GM18907 (cell line): Measurements from ENCODE around the gene OR2T6.
"Not testable (repeated sequence)": the region's sequence is repeated elsewhere in the genome, so short reads cannot be mapped to it uniquely, and the experiment has no call there.

ENCODE experiments used
- ATAC-seq: cut with Tn5 transposase; IDR thresholded peaks from one replicate; pipeline ENCODE4 v1.9.1; 2021; ENCODE audit warnings: mild to moderate bottlenecking, moderate library complexity; ENCODE audit not compliant: unreplicated experiment

The OR2T6 gene, protein sequence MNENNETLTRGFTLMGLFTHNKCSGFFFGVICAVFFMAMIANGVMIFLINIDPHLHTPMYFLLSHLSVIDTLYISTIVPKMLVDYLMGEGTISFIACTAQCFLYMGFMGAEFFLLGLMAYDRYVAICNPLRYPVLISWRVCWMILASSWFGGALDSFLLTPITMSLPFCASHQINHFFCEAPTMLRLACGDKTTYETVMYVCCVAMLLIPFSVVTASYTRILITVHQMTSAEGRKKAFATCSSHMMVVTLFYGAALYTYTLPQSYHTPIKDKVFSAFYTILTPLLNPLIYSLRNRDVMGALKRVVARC

DNA sequence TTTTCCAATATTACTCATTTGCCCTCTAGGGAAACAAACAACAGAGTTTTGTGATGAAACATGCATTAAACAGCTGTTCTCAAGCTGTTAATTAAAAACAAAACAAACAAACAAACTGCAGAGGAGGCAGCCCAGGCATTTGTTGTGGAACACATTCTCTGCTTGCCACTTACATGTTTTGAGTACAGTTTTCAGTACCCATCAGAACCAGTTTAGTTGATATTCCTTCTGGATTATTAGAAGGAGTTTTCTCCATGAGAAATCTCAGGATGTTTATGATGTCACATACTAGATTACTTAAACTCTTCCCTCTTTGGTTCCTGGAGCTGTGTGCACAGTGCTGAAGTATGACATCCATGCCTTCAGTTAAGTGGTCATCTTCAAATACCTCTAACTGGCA is at the start of gene OR2T6:
Gene OR2T6, plus strand, starts transcription at position 301 of the 400 bp plus-strand sequence. CDS start 11,863 bp downstream, outside the sequence.
- no peak for ATAC-seq

DNA sequence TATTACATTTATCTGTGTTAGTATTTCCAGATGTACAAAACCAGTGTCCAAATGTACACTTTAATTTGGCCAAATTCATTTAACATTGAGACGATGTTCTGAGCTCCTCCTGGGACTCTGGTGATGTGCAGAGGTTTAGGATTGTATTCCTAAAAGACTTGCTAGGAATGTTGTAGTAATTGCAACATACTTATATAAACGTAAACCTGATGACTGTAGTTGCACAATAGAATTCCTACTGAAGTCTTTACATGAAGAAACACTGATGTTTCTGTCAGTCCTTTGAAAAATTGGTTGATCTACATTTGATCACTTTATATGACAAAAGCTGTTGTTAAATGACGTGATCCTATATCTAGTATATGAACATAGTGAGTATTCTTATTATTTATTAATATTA is 32.1 kb upstream of the OR2T6 start:
- ATAC-seq, result no peak

DNA sequence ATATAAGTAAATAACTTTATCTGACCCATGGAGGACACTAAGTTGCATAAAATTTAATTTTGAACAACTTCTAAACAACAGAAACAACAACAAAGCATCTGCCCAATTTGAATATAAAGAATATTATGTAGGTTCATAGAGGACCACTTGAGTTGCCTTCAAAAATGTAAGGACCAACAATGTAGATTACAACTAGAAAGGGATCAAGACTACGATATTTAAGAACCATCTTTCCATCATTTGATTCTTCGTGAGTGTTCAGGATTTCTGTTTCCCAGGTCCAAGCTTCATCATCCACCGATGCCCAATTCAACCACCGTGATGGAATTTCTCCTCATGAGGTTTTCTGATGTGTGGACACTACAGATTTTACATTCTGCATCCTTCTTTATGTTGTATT is 27.1 kb upstream of the OR2T6 start, which contains the start of gene OR14C36:
Gene OR14C36, plus strand, starts transcription at position 301 of the 400 bp plus-strand sequence. Its CDS starts 0 bp downstream, at position 301.
- no peak for ATAC-seq

DNA sequence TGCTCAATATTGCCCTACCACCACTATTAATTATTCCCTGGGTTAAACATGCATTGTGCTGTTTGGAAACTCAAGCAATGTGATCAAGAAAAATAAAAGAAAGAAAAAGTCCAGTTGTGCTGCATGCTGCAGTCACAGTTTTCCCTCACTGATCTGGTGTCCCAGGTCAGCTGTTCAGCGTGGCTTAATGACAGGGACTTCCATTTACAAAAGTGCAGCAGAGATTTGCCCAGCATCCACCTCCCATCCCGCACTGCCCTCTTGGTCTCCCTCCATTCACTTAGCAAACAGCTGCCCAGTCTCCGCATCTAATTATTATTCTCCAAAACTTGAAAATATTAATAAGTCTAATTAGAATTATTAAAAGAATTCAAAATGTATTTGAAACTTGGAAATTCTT is 16.1 kb upstream of the OR2T6 start:
- ATAC-seq, result no peak

DNA sequence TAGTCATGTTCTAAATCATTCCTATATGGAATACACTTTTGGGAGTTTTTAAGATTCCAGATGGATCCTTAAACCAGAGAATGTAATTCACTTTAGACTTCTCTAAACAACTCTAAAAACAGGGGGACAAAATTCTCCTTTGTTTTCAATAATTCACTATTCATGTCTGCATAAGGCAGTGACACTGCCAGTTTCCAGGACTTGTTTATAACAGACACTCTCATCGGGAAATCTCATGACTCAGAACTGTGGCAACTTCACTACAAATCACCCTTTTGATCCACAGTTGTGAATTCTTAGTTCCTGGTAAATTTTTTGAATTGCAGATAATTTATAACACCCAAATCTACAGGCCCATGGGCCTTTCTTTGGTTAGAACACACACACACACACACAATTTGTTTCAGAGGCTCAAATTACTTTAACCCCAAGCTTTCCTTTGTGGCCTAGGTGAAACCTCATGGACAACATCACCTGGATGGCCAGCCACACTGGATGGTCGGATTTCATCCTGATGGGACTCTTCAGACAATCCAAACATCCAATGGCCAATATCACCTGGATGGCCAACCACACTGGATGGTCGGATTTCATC is 14.3 kb upstream of the OR2T6 start, which contains the start of gene OR2T4:
Gene OR2T4, plus strand, starts transcription at position 545 of the 595 bp plus-strand sequence. Its CDS starts 0 bp downstream, at position 545.
- ATAC-seq, result no peak

DNA sequence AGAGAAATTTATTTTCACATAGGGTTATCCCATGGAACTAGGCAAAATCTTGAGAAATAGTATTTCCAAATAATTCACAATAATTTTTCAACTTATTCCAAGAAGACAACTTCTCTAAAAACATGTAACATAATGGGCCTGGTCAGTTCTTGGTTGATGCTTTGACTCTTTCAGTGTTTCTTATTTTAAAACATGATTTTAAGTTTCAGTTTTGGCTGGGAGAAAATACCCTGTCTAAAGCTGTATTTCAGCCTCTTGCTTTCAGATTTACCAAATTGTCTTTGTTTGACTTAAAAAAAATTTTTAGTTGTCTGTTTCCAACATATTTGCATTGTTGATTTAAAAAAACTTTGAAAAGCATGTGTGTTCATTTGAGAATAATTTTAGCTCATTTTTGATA is 8.9 kb upstream of the OR2T6 start:
- no peak for ATAC-seq

DNA sequence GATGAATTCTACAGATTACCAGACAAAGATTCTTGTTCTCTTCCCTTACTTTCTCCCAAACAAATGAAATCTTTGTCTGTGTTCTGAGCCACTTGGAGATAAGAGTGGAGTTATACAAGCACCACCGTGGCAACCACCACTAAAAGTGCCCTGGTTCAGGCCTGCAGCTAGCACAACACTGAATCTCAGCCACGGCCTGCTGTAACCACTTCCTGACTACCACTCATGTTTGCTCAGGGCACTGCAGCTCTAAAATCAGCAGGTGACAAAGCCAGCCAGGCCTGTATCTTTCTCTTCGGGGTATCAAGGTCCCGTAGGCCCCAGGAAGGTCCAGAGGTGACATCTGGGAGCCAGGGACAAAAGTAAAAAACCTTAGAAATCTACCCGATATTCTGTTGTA is 3.2 kb upstream of the OR2T6 start:
- peak; percentile 74 for ATAC-seq

DNA sequence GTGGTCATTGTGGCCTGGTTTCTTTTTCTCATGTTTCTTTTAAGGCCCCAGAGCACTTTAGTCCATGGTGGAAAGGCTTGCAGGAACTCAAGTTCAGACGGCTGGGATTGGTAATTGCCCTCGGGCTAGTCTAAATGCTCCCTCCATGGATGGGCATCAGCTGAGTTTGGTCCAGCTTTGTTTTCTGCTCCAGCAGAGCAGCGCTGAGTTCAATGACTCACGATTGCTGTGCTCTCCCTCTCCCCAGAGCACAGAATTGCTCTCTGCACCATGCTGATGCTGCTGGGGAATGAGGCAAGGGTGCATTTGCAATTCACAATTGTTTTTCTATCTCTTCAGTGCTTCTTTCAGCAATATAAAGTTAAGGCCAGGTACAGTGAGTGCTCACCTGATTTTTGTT is 1.8 kb upstream of the OR2T6 start:
- no peak for ATAC-seq

DNA sequence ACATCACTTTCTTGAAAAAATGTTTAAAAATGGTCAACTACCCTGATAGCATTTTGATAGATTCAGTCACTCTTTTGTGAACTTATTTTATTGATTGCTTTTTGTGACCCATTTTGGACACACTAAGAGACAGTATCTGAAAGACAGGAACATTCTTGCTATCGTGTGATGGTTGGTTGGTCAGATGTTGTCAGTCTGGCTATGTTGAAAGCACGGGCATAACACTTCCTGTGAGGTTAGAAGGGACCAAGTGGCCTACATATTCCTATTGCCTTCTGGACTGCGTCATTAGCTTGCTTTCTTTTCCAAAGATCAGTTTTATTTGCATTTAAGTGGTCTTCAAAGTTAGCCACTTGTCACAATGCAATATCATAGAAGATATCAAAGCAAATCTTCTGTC is 1.4 kb downstream of the OR2T6 start:
- no peak for ATAC-seq

DNA sequence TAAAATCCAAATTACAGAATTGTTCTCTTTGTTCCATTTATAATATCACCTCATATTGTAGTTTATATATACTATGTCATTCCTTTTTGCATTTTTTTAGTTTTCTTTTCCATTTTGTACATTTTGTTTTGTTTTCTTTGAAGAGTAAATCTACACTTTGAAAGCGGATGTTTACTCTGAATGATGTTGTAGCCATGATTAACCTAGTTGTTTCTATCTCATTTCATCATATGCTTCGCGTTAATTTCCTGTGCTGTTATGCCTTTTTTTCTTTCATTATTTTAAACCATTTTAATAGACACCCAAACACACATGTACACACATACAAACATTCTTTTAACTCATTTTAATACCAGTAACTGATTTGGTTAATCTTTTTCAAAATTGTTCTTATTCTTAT is 5.3 kb downstream of the OR2T6 start:
- ATAC-seq, result no peak

DNA sequence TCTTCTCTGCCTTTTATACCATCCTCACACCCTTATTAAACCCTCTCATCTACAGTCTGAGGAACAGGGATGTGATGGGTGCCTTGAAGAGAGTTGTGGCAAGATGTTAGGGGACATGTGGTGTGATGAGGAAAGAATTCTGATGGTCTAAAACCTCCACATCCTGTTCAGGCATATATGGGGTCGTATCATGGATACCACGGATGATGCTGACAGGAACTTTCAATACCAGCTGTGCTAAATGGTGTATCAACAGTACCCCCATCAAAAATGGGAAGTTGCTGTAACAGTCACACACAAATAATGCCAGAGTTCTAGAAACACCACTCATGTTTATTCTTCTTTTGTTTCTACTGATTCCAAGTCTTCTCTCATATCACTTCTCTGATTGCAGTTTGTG is 12.9 kb downstream of the OR2T6 start:
- no peak for ATAC-seq

DNA sequence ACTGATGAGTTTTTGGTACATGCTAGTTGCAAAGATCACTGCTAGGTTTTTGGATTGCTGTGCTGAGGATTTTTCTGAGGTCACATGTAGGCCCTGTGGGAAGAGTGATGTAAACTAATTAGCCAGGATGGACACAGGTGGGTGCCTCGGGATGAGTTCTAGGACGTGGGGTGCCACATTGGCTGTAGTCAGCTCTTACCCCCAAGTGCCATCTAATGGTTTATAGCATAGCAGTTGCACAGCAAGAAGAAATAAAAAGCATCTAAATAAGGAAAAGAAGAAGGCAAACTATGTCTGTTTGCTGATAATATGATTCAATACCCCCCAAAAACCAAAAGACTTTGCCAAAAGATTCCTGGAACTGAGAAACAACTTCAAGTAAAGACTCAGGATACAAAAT is 17.5 kb downstream of the OR2T6 start:
- no peak for ATAC-seq

DNA sequence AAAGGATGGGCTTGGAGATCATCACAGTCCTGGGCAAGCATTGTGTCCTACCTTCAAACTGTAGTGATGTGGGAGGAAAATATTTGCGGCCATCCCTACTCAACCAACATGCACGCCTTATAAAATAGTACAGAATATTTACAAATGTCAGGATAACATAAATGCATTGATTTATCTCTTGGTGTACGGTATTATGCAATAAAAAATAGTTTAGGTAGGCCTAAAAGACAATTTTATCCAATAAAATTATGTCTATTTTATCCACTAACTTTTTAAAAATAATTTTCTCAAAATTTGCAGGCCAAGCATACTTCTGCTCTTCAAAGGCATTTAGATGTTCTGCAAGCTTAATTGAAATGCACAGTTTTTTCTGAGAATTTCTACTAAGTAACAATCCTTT is 27.2 kb downstream of the OR2T6 start, which contains the start of gene OR2T1:
Gene OR2T1, plus strand, starts transcription at position 301 of the 400 bp plus-strand sequence. CDS start 3,100 bp downstream, outside the sequence.
- no peak for ATAC-seq

DNA sequence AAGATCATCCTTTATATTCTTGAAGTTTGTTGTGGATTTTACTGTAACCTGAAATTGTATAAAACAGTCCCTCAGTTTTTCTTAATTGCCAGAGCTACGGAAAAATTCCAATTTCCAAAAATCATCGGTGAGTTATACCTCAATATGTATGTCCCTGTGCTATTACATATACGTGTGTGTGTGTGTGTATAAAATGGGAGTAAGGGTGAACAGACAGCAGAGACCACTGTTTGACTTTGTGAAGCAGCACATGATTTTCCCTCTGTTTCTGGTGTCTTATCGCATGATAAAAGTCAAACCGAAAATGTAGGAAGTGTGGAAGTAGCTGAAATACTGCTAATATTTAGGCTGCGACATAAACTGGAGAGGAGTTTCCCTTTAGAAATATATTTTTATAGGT is 28.5 kb downstream of the OR2T6 start:
- ATAC-seq, result no peak

DNA sequence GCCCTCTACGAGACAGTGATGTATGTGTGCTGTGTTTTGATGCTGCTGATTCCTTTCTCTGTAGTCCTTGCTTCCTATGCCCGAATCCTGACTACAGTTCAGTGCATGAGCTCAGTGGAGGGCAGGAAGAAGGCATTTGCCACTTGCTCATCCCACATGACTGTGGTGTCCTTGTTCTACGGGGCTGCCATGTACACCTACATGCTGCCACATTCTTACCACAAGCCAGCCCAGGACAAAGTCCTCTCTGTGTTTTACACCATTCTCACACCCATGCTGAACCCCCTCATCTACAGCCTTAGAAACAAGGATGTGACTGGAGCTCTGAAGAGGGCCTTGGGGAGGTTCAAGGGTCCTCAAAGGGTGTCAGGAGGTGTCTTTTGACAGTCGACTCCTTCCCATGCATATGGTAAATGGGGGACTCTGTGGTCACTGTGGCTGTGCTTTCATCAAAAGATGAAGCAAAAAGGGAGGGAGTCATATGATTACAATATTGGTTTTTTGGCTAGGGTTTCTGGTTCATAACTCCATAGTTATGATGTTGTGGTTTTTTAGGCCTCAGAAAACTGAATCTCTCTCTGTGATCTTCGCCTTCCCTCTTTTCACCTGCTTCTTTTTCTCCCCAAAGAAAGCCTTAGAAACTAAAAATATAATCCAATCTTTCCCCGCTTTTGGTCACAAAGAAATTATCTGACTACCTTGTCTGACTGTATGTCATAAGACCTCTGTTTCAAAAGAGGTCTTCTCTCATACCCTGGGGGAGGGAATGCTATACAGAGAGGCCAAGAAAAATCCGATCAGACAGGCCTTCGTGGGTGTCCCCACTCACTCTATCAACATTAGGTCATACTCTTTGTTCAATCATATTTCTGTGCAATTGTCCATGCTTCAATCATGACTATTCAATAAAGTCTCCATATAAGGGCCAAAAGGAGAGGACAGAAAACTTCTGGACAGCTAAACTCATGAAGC is 31.5 kb downstream of the OR2T6 start:
- ATAC-seq, result no peak

DNA sequence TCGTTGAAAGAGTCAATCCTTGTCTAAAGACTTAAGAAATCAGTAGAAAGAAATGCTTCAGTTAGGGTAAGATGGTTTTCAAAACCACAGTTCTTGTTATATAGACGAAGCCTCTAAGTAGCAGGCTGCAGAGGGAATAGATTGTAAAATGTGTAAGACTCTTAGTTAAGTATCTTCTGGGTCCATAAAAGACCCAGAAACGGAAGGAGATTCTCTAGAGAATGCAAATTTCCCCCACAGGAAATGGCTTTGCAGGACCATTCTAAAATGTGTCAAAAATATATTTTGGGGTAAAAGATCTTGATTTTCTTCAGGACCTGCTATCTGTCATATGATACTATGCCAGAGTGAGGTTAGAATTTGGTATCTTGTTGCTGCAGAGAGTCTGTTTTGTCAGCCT is 40.7 kb downstream of the OR2T6 start:
- ATAC-seq, result no peak

DNA sequence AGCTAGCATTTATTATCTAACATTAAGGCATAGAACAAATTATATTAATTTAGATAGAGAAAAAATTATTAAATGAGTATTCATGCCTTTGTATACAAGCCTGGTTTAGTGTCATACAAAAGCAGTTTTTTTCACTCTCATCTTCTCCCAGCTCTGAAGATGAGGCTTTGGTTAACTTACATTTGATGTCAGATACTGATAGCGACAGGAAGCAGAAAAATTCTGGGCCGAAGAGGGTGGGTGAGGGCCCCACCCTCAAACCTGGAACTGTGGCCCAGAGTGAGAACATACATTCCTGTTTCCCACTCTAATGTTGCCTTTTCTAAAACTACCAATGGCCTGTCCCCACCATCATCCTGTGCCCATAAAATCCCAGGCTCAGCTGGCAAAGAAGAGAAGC is 42.3 kb downstream of the OR2T6 start:
- ATAC-seq, result no peak

DNA sequence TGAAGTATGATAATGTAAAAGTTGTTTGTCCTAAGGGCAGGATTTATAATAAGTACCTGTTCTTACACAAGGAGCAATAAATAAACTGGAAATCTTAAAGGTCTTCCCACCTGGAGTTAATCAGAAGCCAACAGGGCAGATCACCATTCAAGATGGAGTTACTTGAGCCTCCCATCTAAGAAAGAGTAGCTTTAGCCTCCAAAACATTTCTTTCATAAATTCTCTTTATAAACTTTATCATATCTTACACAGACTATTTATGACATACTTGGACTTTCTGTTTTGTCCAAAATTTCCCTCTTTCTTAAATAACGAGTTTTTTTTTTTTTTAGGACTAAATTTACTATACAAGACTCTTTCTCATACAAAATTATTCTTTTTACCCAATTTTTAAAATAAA is 45.8 kb downstream of the OR2T6 start:
- ATAC-seq, result no peak

DNA sequence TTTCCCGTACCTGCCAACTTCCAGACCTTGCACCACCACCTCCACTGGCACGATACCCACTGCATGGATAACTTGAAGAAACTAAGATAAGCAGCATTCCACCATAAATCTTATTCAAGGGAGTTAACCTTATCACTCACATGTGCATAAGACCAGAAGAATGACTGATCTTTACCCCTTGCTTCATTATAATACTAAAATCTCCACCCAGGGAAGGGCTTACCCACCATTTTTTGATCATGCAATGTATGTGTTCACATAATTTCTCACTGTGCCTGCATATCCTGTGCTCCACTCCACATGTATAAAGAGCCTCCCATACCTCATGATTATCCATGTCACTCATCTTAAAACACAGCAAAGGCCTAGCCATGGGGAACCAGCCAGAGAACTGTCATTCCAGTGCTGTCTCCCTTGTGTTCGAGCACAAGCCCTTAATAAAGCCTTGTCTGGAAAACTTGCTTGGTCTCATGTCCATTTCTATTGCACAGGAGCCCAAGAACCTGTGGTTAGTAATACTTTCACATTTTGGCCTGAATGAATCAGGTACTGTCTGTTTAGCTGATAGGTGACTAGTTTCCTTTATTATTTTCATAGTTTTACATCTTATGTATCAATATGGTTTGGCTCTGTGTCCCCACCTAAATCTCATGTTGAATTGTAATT is 52.1 kb downstream of the OR2T6 start:
- ATAC-seq, result peak; percentile 51

DNA sequence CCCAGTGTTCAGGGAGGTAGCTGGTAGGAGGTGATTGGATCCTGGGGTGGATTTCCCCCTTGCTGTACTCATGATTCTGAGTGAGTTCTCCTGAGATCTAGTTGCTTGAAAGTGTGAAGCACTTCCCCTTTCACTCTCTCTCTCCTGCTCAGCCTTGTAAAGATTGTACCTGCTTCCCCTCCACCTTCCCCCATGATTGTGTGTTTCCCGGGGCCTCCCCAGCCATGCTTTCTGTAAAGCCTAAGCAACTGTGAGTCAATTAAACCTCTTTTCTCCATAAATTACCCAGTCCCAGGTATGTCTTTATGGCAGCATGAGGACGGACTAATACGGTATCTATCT is 52.6 kb downstream of the OR2T6 start:
- ATAC-seq, result peak; percentile 97

DNA sequence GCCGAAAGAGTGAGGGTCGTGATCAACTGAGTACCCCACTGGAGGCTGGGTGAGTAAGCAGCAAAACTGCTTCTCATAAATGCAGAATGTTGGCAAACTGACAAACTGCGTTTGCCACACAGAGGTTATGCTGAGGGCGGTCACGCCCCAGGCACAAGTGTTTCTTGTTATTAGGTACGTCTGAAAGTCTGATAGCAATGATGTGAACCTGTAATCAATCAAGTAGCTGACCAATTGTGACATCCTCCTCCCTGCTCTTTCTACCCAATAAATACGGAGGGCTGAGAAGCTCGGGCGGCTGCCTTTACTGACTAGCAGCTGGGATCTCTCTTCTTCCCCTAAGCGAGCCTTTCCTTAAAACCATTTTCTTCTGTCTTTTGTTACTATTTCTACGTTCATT is 56.1 kb downstream of the OR2T6 start:
- ATAC-seq, result not testable (repeated sequence)
